MM.1S (cell line): ENCODE results near the gene ASF1A.

Source experiments
- DNase-seq: peaks from one replicate; pipeline ENCODE4 v3.0.0-alpha.2; 2015
- H2AFZ ChIP-seq: fragments of 300-600 bp; sonication (generic); 2 replicates; pipeline ENCODE4 v1.6.0; 2016; ENCODE audit warnings: antibody characterized with exemption, low read length
- H3F3A ChIP-seq: fragments of 300-600 bp; sonication (generic); 2 replicates; pipeline ENCODE4 v1.6.1; 2016; ENCODE audit warnings: mild to moderate bottlenecking, antibody characterized with exemption, low read length, moderate library complexity, mixed read lengths; ENCODE audit not compliant: insufficient read depth
- H3K27ac ChIP-seq: fragments of 300-600 bp; sonication (generic); 2 replicates; pipeline ENCODE4 v1.5.1; 2016; ENCODE audit warnings: mild to moderate bottlenecking, low read length
- H3K27me3 ChIP-seq: fragments of 300-600 bp; sonication (generic); replicated peaks from 2 replicates; pipeline ENCODE4 v1.6.0; 2016; ENCODE audit warnings: low read length; ENCODE audit not compliant: insufficient read depth
- H3K36me3 ChIP-seq: fragments of 300-600 bp; sonication (generic); replicated peaks from 2 replicates; pipeline ENCODE4 v1.6.1; 2016; ENCODE audit warnings: mild to moderate bottlenecking, low read length, mixed read lengths; ENCODE audit not compliant: insufficient read depth
- H3K4me1 ChIP-seq: fragments of 300-600 bp; sonication (generic); 2 replicates; pipeline ENCODE4 v1.6.1; 2016; ENCODE audit warnings: low read length, mixed read lengths
- H3K4me2 ChIP-seq: fragments of 300-600 bp; sonication (generic); 2 replicates; pipeline ENCODE4 v1.6.0; 2016; ENCODE audit warnings: low read depth, low read length
- H3K4me3 ChIP-seq: fragments of 300-600 bp; sonication (generic); 2 replicates; pipeline ENCODE4 v1.5.1; 2016; ENCODE audit warnings: low read length, mixed read lengths
- H3K79me2 ChIP-seq: fragments of 300-600 bp; sonication (generic); 2 replicates; pipeline ENCODE4 v1.6.1; 2016; ENCODE audit warnings: mixed run types, low read length, mixed read lengths
- H3K9ac ChIP-seq: fragments of 300-600 bp; sonication (generic); 2 replicates; pipeline ENCODE4 v1.6.1; 2016; ENCODE audit warnings: low read length, mixed read lengths
- H3K9me2 ChIP-seq: fragments of 300-600 bp; sonication (generic); replicated peaks from 2 replicates; pipeline ENCODE4 v1.6.1; 2016; ENCODE audit warnings: mild to moderate bottlenecking, low read length, mixed read lengths; ENCODE audit not compliant: insufficient read depth
- H3K9me3 ChIP-seq: fragments of 300-600 bp; sonication (generic); replicated peaks from 2 replicates; pipeline ENCODE4 v1.6.1; 2016; ENCODE audit warnings: mild to moderate bottlenecking, low read length, mixed read lengths; ENCODE audit not compliant: insufficient read depth
- H4K20me1 ChIP-seq: fragments of 300-600 bp; sonication (generic); 2 replicates; pipeline ENCODE4 v1.6.1; 2016; ENCODE audit warnings: mild to moderate bottlenecking, low read length, moderate library complexity, mixed read lengths; ENCODE audit not compliant: insufficient read depth
- EZH2 ChIP-seq: fragments of 300-600 bp; sonication (generic); optimal IDR thresholded peaks from 2 replicates; pipeline ENCODE3; 2017; ENCODE audit warnings: low read depth, mild to moderate bottlenecking, antibody characterized with exemption, low read length, mixed read lengths
- EZH2phosphoT487 ChIP-seq: fragments of 300-600 bp; sonication (generic); IDR thresholded peaks from 2 replicates; pipeline ENCODE4 v1.6.1; 2018; ENCODE audit warnings: antibody characterized with exemption, low read length
- TF ChIP-seq, protein P1 (sequence below): fragments of 300-600 bp; sonication (generic); IDR thresholded peaks from 2 replicates; pipeline ENCODE4 v1.5.1; 2016; ENCODE audit warnings: antibody characterized with exemption, low read length, mixed read lengths

ASF1A gene

GRCh38 chr6:118939683-118940082 is 45.7 kb downstream of the ASF1A start:
- Histone ChIP-seq H3K79me2 (peaks cover 7% of the 10 kb centered on the region; the same call in 1 of the 2 replicates), H3K9me2 (no peaks in the 10 kb centered on the region), H3K27ac (no peak overlapping the region), H2AFZ (no peak overlapping the region), H3F3A (peaks cover 9% of the 10 kb centered on the region), H4K20me1 (no peaks in the 10 kb centered on the region), H3K9me3 (no peaks in the 10 kb centered on the region), H3K4me2 (no peak overlapping the region), H3K9ac (no peak overlapping the region), H3K4me1 (no peaks in the 10 kb centered on the region), H3K27me3 (no peaks in the 10 kb centered on the region), H3K36me3 (no peaks in the 10 kb centered on the region), H3K4me3 (no peak overlapping the region)
- no peak for TF ChIP-seq EZH2phosphoT487
- TF ChIP-seq EZH2: no peak
- TF ChIP-seq, protein P1, sequence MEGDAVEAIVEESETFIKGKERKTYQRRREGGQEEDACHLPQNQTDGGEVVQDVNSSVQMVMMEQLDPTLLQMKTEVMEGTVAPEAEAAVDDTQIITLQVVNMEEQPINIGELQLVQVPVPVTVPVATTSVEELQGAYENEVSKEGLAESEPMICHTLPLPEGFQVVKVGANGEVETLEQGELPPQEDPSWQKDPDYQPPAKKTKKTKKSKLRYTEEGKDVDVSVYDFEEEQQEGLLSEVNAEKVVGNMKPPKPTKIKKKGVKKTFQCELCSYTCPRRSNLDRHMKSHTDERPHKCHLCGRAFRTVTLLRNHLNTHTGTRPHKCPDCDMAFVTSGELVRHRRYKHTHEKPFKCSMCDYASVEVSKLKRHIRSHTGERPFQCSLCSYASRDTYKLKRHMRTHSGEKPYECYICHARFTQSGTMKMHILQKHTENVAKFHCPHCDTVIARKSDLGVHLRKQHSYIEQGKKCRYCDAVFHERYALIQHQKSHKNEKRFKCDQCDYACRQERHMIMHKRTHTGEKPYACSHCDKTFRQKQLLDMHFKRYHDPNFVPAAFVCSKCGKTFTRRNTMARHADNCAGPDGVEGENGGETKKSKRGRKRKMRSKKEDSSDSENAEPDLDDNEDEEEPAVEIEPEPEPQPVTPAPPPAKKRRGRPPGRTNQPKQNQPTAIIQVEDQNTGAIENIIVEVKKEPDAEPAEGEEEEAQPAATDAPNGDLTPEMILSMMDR: no peak
- DNase-seq: no peak

DNA sequence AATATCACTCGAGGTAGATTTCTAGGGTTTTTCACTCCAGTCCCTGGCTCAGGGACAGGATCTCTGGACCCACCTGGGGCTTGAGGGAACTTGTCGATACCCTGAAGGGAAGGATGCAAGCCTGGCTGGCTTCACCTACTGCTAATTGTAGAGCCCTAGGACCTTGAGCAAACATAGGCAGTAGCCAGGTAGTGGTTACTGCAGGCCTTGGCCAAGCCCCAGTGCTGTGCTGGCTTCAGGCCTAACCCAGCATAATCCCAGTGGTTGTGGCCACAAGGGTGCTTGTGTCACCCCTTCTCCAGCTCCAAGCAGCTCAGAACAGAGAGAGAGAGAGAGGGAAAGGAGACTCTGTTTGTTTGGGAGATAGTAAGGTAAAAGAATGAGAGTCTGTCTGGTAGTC is 46.8 kb downstream of the ASF1A start:
- Histone ChIP-seq H3K4me2 (no peak overlapping the region), H3K4me1 (no peaks in the 10 kb centered on the region), H3K4me3 (no peak overlapping the region), H3K9me2 (no peaks in the 10 kb centered on the region), H3K9ac (no peak overlapping the region), H3K36me3 (no peaks in the 10 kb centered on the region), H2AFZ (no peak overlapping the region), H3K79me2 (peaks cover 7% of the 10 kb centered on the region; the same call in 1 of the 2 replicates), H3F3A (peaks cover 1% of the 10 kb centered on the region; the same call in 1 of the 2 replicates), H3K27ac (no peak overlapping the region), H3K27me3 (no peaks in the 10 kb centered on the region), H3K9me3 (no peaks in the 10 kb centered on the region), H4K20me1 (no peaks in the 10 kb centered on the region)
- TF ChIP-seq EZH2: no peak
- TF ChIP-seq EZH2phosphoT487: no peak
- TF ChIP-seq, protein P1: no peak
- DNase-seq: no peak

DNA sequence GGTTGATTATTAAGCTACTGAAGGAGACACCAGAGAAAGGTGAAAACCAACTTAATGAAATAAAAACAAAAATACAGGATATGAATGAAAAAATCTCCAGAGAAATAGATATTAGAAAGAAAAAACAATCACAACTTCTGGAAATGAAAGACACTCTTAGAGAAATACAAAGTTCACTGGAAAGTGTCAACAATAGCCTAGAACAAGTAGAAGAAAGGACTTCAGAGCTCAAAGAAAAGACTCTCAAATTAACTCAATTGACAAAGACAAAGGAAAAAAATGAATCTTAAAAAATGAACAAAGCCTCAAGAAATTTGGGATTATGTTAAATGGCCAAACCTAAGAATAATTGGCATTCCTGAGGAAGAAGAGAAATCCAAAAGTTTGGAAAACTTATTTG is 51.3 kb downstream of the ASF1A start:
- H3K79me2 ChIP-seq: no peaks in the 10 kb centered on the region
- no peaks in the 10 kb centered on the region for H3K4me1 ChIP-seq
- no peak for DNase-seq
- no peaks in the 10 kb centered on the region for H3K9me3 ChIP-seq
- no peak overlapping the region for H2AFZ ChIP-seq
- H3F3A ChIP-seq: no peaks in the 10 kb centered on the region
- no peaks in the 10 kb centered on the region for H3K9me2 ChIP-seq
- H3K27ac ChIP-seq: no peak overlapping the region
- no peak for TF ChIP-seq EZH2
- TF ChIP-seq, protein P1: no peak
- no peak for TF ChIP-seq EZH2phosphoT487
- H3K27me3 ChIP-seq: no peaks in the 10 kb centered on the region
- no peak overlapping the region for H3K4me3 ChIP-seq
- no peak overlapping the region for H3K4me2 ChIP-seq
- no peak overlapping the region for H3K9ac ChIP-seq
- H3K36me3 ChIP-seq: no peaks in the 10 kb centered on the region
- no peaks in the 10 kb centered on the region for H4K20me1 ChIP-seq

- Histone ChIP-seq H3K9me3 (no peaks in the 10 kb centered on the region), H3K79me2 (no peaks in the 10 kb centered on the region), H3K27me3 (no peaks in the 10 kb centered on the region), H3K4me1 (no peaks in the 10 kb centered on the region), H3K27ac (no peak overlapping the region), H3K9me2 (no peaks in the 10 kb centered on the region), H2AFZ (no peak overlapping the region), H4K20me1 (no peaks in the 10 kb centered on the region), H3K4me2 (no peak overlapping the region), H3K36me3 (no peaks in the 10 kb centered on the region), H3F3A (no peaks in the 10 kb centered on the region), H3K4me3 (no peak overlapping the region), H3K9ac (no peak overlapping the region)
- DNase-seq: no peak
- TF ChIP-seq, protein P1: no peak
- no peak for TF ChIP-seq EZH2
- TF ChIP-seq EZH2phosphoT487: no peak
These were observed 58.7 kb downstream of the ASF1A start for GRCh38 chr6:118952683-118953082.
